ENCODE measurements around the gene BFSP1.

Gene BFSP1

DNA sequence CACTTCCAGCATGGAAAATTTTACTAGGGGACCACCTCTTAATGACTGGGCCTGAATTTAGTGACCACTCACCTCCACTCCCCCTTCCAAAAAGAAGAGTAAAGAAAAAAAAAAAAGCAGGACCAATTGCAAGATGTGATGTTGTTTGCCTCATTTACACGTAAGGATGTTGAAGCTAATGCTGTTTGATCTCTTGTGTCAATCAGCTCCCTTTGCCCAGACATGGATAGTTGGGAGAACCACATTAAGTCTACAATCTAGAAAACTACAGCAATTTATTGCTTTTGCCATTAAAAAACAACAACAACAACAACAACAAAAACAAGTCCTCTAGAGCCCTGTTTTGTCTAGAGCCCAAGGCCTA lies 27.7 kb upstream of the BFSP1 start:
- Histone ChIP-seq H3K23ac (ENCODE audit: low read length) (no peak overlapping the region), H3K18ac (ENCODE audit: low read length) (no peak overlapping the region), H3K9me3 (ENCODE audit: insufficient read depth, low read depth, low read length) (no peaks in the 10 kb centered on the region), H3K14ac (ENCODE audit: low read length) (no peak overlapping the region), H4K12ac (ENCODE audit: low read depth, low read length) (no peak overlapping the region), H3K4me1 (ENCODE audit: control insufficient read depth in 1 of 2, insufficient read depth in 2 of 2, low read length in 2 of 2) (peaks cover 18 to 25% of the 10 kb centered on the region in 2 experiments), H3K79me1 (ENCODE audit: low read length) (peaks cover 22% of the 10 kb centered on the region), H3K36me3 (ENCODE audit: control insufficient read depth in 1 of 2, insufficient read depth in 2 of 2, low read length in 2 of 2) (no peaks in the 10 kb centered on the region), H2BK12ac (ENCODE audit: low read length) (no peak overlapping the region), H3K27me3 (ENCODE audit: insufficient read depth, low read length) (no peaks in the 10 kb centered on the region), H2BK5ac (ENCODE audit: low read depth, low read length, poor library complexity) (no peak overlapping the region), H3K4me3 (ENCODE audit: low read depth, low read length) (no peak overlapping the region), H3K27ac (ENCODE audit: low read depth, low read length) (peak overlapping the region; percentile 92), H2AFZ (ENCODE audit: insufficient read depth, low read length, poor library complexity) (no peak overlapping the region), H2BK120ac (ENCODE audit: insufficient read depth, low read length, poor library complexity) (no peak overlapping the region), H3K79me2 (ENCODE audit: control insufficient read depth, insufficient read depth, low read length, poor library complexity) (peaks cover 2% of the 10 kb centered on the region), H4K91ac (ENCODE audit: low read depth, low read length) (no peak overlapping the region), H3K9ac (ENCODE audit: low read length) (no peak overlapping the region), H2AK5ac (ENCODE audit: low read length) (no peak overlapping the region), H3K4me2 (ENCODE audit: low read length) (no peak overlapping the region), H4K8ac (ENCODE audit: low read depth, low read length) (no peak overlapping the region), H3K4ac (ENCODE audit: low read depth, low read length) (no peak overlapping the region)
- DNase-seq, result no peak
- WGBS (ENCODE audit: extremely low coverage, insufficient coverage, insufficient read length), result no CpG with 5 or more reads among the region's 1 CpG

DNA sequence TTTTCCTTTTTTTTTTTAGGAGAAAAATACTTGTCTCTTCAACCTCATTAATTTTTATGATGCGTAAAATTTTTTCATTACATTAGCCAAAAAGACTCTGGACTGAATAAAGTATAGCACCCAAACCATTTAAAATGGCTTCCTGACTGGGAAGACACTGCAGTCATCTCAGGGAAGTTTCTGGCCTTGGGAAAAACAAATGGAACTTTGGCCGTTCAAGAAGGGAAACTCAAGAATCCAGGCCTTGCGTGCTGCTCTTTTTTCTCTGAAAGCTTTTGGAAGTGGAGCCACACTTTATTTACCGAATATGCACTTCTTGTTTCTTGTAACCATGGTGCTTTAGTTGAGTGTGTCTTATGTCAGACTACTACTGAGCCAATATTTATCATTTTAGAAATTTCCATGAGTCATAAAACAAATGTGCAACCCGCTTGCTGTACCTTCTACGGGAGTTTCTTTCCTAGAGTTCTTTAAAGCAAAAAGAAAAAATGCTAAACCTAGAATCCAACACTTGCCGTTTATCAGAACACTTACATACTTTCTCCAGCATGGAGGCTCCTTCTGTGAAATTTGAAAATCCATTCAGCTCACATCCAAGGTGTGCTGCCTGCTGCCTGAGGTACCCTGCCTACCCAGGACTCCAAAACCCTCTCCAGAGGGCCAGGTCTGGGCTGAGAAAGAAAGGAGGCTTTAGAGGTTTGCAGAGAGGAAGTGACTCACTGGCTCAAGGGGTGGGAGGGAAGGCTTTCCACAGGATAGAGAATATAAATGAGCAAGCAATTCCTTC lies 27.2 kb upstream of the BFSP1 start:
- H2BK5ac ChIP-seq (ENCODE audit: low read depth, low read length, poor library complexity), result peak overlapping the region; percentile 94
- H3K27me3 ChIP-seq (ENCODE audit: insufficient read depth, low read length), result no peaks in the 10 kb centered on the region
- H4K91ac ChIP-seq (ENCODE audit: low read depth, low read length), result peak overlapping the region; percentile 95
- peak overlapping the region; percentile 62 for H4K8ac ChIP-seq (ENCODE audit: low read depth, low read length)
- peak; percentile 56 to 91 for DNase-seq
- H3K79me2 ChIP-seq (ENCODE audit: control insufficient read depth, insufficient read depth, low read length, poor library complexity), result peaks cover 2% of the 10 kb centered on the region
- peak overlapping the region; percentile 52 for H3K18ac ChIP-seq (ENCODE audit: low read length)
- peak overlapping the region; percentile 97 for H2BK12ac ChIP-seq (ENCODE audit: low read length)
- H3K27ac ChIP-seq (ENCODE audit: low read depth, low read length), result peak overlapping the region; percentile 92
- no peak overlapping the region for H3K4me3 ChIP-seq (ENCODE audit: low read depth, low read length)
- peaks cover 22% of the 10 kb centered on the region for H3K79me1 ChIP-seq (ENCODE audit: low read length)
- peak overlapping the region; percentile 78 for H3K4ac ChIP-seq (ENCODE audit: low read depth, low read length)
- no peak overlapping the region for H3K9ac ChIP-seq (ENCODE audit: low read length)
- H3K36me3 ChIP-seq (ENCODE audit: control insufficient read depth in 1 of 2, insufficient read depth in 2 of 2, low read length in 2 of 2), result no peaks in the 10 kb centered on the region
- H4K12ac ChIP-seq (ENCODE audit: low read depth, low read length), result no peak overlapping the region
- no peak overlapping the region for H3K23ac ChIP-seq (ENCODE audit: low read length)
- H2AK5ac ChIP-seq (ENCODE audit: low read length), result peak overlapping the region; percentile 90
- no CpG with 5 or more reads among the region's 7 CpGs for WGBS (ENCODE audit: extremely low coverage, insufficient coverage, insufficient read length)
- peaks cover 15 to 22% of the 10 kb centered on the region in 2 experiments for H3K4me1 ChIP-seq (ENCODE audit: control insufficient read depth in 1 of 2, insufficient read depth in 2 of 2, low read length in 2 of 2)
- H3K4me2 ChIP-seq (ENCODE audit: low read length), result peak overlapping the region; percentile 37
- no peak overlapping the region for H2AFZ ChIP-seq (ENCODE audit: insufficient read depth, low read length, poor library complexity)
- H2BK120ac ChIP-seq (ENCODE audit: insufficient read depth, low read length, poor library complexity), result peak overlapping the region; percentile 94
- peak overlapping the region; percentile 82 for H3K14ac ChIP-seq (ENCODE audit: low read length)
- H3K9me3 ChIP-seq (ENCODE audit: insufficient read depth, low read depth, low read length), result no peaks in the 10 kb centered on the region

DNA sequence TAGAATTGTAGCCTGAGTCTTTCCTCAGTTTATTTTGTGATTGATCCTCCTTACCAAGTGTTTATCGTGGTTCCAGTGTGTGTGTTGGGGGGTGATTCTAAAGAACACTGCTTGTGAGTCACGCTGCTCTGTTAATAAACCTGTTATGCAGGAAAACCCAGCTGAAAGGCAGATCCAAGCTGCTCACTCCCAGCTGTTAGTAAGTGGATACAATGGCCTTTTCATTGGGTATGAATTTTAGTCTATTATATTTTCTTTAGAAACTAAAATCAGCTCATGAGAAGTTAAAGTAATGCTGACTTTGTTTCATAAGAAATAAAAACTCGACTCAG lies 26.5 kb upstream of the BFSP1 start:
- no peak overlapping the region for H3K9ac ChIP-seq (ENCODE audit: low read length)
- peak overlapping the region; percentile 77 for H2BK5ac ChIP-seq (ENCODE audit: low read depth, low read length, poor library complexity)
- peak; percentile 65 to 90 for DNase-seq
- no peaks in the 10 kb centered on the region for H3K9me3 ChIP-seq (ENCODE audit: insufficient read depth, low read depth, low read length)
- no peak overlapping the region for H2AK5ac ChIP-seq (ENCODE audit: low read length)
- H3K14ac ChIP-seq (ENCODE audit: low read length), result no peak overlapping the region
- H3K4me1 ChIP-seq (ENCODE audit: control insufficient read depth in 1 of 2, insufficient read depth in 2 of 2, low read length in 2 of 2), result peaks cover 11 to 18% of the 10 kb centered on the region in 2 experiments
- no CpG with 5 or more reads among the region's 3 CpGs for WGBS (ENCODE audit: extremely low coverage, insufficient coverage, insufficient read length)
- no peak overlapping the region for H4K12ac ChIP-seq (ENCODE audit: low read depth, low read length)
- H3K4me3 ChIP-seq (ENCODE audit: low read depth, low read length), result no peak overlapping the region
- H3K79me1 ChIP-seq (ENCODE audit: low read length), result peaks cover 18% of the 10 kb centered on the region
- H4K91ac ChIP-seq (ENCODE audit: low read depth, low read length), result peak overlapping the region; percentile 86
- H3K36me3 ChIP-seq (ENCODE audit: control insufficient read depth in 1 of 2, insufficient read depth in 2 of 2, low read length in 2 of 2), result no peaks in the 10 kb centered on the region
- no peak overlapping the region for H3K4ac ChIP-seq (ENCODE audit: low read depth, low read length)
- H3K23ac ChIP-seq (ENCODE audit: low read length), result no peak overlapping the region
- H2BK120ac ChIP-seq (ENCODE audit: insufficient read depth, low read length, poor library complexity), result peak overlapping the region; percentile 90
- H3K18ac ChIP-seq (ENCODE audit: low read length), result peak overlapping the region; percentile 79
- peaks cover 2% of the 10 kb centered on the region for H3K79me2 ChIP-seq (ENCODE audit: control insufficient read depth, insufficient read depth, low read length, poor library complexity)
- H4K8ac ChIP-seq (ENCODE audit: low read depth, low read length), result peak overlapping the region; percentile 40
- peak overlapping the region; percentile 94 for H2BK12ac ChIP-seq (ENCODE audit: low read length)
- H2AFZ ChIP-seq (ENCODE audit: insufficient read depth, low read length, poor library complexity), result peak overlapping the region; percentile 12
- no peaks in the 10 kb centered on the region for H3K27me3 ChIP-seq (ENCODE audit: insufficient read depth, low read length)
- peak overlapping the region; percentile 93 for H3K27ac ChIP-seq (ENCODE audit: low read depth, low read length)
- peak overlapping the region; percentile 53 for H3K4me2 ChIP-seq (ENCODE audit: low read length)

DNA sequence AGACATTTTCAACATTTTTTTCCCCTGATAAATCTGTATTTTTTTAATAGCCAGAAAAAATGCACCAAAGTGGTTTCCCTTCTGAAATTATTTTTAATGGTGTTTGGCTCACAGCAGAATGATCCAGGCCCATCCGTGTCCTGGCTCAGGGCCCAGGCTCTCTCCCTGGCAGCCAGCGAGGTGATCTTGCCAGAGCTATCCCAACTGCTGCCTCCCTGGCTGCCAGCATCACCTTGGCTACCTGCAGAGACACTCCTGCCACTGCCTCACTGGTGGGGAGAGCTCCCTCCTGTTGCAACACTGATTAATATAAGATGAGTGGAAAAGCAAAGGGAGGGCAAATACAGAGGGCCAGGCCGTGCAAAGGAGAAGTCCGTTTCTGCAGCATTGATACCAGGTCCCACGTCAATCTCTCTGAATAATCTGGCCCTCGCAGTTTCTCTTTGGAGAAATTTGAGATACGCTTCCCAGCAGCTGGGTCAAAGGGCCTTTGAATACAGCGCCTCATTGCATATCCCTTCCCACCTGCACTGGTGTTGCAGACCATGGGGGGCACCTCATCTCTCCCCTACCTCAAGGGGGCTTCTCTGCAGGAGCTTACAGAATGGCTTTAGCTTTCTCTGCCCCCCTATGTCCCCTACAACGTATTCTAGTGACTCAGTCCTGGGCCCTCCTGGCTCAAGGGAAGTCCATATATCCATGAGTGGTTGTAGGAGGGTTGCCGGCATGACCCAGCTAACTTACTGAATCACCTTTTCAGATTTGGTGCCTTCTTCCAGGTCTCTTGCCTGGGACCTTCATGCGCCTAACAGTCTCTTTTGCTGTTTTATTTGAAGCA lies 25.9 kb upstream of the BFSP1 start:
- no peaks in the 10 kb centered on the region for H3K27me3 ChIP-seq (ENCODE audit: insufficient read depth, low read length)
- no peak overlapping the region for H3K4me3 ChIP-seq (ENCODE audit: low read depth, low read length)
- peak overlapping the region; percentile 77 for H2BK5ac ChIP-seq (ENCODE audit: low read depth, low read length, poor library complexity)
- peak overlapping the region; percentile 93 for H3K27ac ChIP-seq (ENCODE audit: low read depth, low read length)
- no CpG with 5 or more reads among the region's 11 CpGs for WGBS (ENCODE audit: extremely low coverage, insufficient coverage, insufficient read length)
- H2AK5ac ChIP-seq (ENCODE audit: low read length), result no peak overlapping the region
- peak overlapping the region; percentile 71 for H3K14ac ChIP-seq (ENCODE audit: low read length)
- peak overlapping the region; percentile 16 for H3K4ac ChIP-seq (ENCODE audit: low read depth, low read length)
- peak overlapping the region; percentile 53 for H3K4me2 ChIP-seq (ENCODE audit: low read length)
- no peaks in the 10 kb centered on the region for H3K9me3 ChIP-seq (ENCODE audit: insufficient read depth, low read depth, low read length)
- H3K4me1 ChIP-seq (ENCODE audit: control insufficient read depth in 1 of 2, insufficient read depth in 2 of 2, low read length in 2 of 2), result peaks cover 10 to 18% of the 10 kb centered on the region in 2 experiments
- H3K18ac ChIP-seq (ENCODE audit: low read length), result peak overlapping the region; percentile 79
- H3K23ac ChIP-seq (ENCODE audit: low read length), result no peak overlapping the region
- H2BK12ac ChIP-seq (ENCODE audit: low read length), result peak overlapping the region; percentile 94
- H2BK120ac ChIP-seq (ENCODE audit: insufficient read depth, low read length, poor library complexity), result peak overlapping the region; percentile 90
- peak in 1 of 2 donors; percentile 55 for DNase-seq
- H2AFZ ChIP-seq (ENCODE audit: insufficient read depth, low read length, poor library complexity), result peak overlapping the region; percentile 12
- peak overlapping the region; percentile 8 for H4K12ac ChIP-seq (ENCODE audit: low read depth, low read length)
- peak overlapping the region; percentile 40 for H4K8ac ChIP-seq (ENCODE audit: low read depth, low read length)
- peaks cover 17% of the 10 kb centered on the region for H3K79me1 ChIP-seq (ENCODE audit: low read length)
- H3K36me3 ChIP-seq (ENCODE audit: control insufficient read depth in 1 of 2, insufficient read depth in 2 of 2, low read length in 2 of 2), result no peaks in the 10 kb centered on the region
- H4K91ac ChIP-seq (ENCODE audit: low read depth, low read length), result peak overlapping the region; percentile 86
- no peak overlapping the region for H3K9ac ChIP-seq (ENCODE audit: low read length)
- peaks cover 2% of the 10 kb centered on the region for H3K79me2 ChIP-seq (ENCODE audit: control insufficient read depth, insufficient read depth, low read length, poor library complexity)
